GM19043 (cell line): ENCODE results near the gene ZNF23.

Source experiments
- ATAC-seq: cut with Tn5 transposase; IDR thresholded peaks from one replicate; pipeline ENCODE4 v1.9.1; 2021; ENCODE audit warnings: low read depth; ENCODE audit not compliant: unreplicated experiment

The ZNF23 gene

DNA sequence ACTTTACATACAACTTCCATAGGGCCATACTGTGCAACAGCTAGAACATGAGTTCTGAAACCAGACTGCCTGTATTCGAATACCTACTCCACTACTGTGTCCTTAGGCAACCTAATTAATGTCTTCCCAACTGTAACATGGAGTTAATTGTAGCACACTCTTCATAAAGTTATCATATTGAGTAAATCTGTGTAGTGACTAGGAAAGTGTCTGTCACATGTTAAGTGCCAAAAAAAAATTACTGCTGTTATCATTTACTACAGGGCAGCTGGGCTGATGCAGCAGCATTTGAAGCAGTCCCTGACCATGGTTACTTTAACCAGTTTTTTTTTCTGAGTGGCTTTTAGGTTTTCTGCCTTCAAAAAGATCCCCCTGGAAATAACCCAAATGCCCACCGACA lies 10.9 kb upstream of the ZNF23 start:
- ATAC-seq, result no peak

DNA sequence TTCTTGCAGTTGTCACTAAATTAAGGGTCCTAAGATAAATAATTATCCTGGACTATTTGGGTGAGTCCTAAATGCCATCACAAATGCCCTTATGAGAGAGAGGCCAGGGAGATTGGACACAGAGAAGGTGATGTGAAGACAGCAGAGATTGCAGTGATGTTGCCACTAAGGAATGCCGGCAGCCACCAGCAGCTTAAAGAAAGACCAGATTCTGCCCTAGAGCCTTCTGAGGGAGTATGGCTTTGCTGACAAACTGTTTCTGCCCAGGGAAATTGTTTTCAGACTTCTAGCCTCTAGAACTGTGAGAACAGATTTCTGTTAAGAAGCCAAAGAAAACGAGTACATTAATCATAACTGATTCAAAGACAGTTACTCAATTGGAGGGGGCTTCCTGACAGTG lies 10.0 kb upstream of the ZNF23 start:
- ATAC-seq, result no peak

DNA sequence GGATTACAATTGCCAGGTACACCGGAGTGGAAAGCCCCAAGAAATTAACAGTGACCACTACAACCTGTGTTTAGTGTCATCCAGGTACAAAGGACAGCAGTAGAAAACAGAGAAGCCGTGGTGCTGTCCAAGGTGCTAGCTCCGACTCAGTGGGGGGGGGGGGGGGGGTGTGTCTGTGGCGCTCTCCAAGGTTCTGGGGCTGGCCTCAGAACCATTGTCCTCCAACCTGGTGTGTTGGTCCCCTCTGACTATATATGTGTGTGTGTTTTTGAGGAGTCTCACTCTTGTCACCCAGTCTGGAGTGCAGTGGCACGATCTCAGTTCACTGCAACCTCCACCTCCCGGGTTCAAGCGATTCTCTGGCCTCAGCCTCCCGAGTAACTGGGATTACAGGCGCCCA lies 5.8 kb upstream of the ZNF23 start:
- ATAC-seq, result no peak

DNA sequence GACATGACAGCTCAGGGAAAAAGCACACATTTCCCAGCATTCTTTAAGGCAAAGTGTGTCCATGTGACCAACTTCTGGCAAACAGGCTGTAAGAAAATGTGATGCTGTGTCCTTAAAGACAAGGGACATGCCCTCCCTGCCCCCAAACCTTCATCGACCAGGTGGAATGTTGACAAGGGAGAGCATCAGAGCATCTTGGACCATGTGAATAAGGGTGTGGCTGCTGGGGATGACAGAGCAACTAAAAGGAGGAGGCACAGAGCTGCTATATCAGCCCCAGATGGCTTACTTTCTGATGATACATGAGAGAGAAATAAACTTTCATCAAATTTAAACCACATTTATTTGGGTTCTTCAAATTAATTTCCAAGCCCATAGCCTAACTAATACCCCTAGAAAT lies 2.2 kb upstream of the ZNF23 start:
- no peak for ATAC-seq

DNA sequence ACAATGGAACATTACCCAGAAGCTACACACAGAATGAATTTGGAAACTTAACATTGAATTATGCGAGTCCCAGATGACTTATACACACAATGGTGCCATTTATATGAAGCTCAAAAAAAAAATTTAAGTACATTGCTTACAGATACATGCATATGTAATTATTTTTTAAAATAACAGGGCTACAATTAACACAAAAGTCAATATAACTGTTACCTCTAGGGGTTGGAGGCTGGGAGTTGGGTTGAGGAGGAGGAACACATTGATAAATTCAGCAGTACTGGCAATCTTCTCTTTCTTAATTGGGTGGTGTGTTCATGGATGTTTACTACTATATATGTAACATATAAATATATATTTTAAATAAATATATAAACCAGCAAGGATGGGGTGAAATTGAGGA lies 1.1 kb downstream of the ZNF23 start:
- ATAC-seq, result no peak

DNA sequence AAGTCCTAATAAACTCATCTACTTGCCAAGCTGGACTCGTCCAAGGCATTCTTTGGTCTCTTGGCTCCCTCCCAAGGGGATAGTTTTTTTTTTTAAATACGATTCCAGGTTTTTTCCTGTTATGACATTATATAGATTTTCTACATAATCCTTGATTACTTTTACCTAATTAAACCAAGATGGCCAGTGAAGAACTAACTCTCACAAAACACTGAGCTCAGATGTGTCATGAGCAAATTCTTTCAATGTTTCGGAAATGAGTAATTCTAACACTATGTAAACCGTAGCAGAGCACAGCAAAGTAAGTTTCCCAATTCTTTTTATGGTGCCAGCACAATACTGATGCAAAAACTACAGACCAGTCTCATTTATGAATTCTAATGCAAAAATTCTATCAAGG lies 1.8 kb downstream of the ZNF23 start:
- ATAC-seq, result no peak

DNA sequence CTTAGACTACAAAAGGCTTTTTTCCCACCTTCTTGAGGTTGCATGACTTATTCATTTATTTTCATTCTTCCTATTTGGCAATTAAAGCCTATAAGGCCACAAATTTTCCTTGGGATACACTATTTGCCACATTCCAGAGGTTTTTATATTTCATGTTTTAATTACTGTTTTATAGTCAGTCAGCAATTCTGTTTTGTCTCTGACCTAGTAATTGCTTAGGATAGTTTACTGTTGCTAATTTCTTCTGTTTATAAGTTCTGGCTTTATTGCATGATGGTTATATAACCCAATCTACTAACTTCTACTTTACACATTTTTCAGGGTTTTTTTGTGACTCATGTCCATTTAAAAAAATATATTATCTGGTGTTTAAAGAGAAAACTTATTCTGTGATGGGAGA lies 2.5 kb downstream of the ZNF23 start:
- no peak for ATAC-seq

DNA sequence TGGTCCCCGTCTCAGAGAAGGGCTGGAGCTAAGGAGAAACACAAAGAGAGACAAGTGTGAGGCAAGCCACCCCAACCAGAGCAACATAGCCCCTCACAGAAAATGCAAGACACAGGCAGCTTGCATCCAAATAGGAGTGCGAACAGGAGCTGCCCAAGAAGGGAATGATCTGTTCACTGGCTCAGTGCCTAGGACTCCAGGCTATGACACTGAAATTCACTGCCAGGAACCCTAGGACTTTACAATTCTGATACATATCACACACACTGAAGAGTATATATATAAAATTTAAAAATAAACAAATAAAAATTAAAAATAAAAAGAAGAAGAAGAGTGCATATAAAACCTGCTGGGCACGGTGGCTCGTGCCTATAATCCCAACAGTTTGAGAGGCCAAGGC lies 5.2 kb downstream of the ZNF23 start:
- ATAC-seq, result no peak

DNA sequence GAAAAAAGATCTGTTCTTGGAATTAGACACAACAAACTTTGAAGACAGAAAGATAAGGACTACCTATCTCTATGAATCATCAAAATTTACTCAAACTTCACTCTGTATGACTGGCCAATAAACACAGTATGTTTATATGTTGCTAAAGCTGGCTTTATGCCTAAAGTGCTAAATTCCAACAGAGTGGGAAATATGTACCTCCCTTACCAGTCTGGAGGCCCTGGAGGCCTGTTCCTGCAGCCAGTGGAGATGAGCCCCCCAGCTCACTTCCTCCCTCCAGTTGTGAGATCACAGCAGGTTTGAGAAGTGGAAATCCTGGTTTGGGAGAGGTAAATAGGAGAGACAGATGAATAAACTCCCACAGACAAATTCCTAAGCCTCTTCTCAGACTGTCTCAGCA lies 9.0 kb downstream of the ZNF23 start:
- ATAC-seq, result no peak

DNA sequence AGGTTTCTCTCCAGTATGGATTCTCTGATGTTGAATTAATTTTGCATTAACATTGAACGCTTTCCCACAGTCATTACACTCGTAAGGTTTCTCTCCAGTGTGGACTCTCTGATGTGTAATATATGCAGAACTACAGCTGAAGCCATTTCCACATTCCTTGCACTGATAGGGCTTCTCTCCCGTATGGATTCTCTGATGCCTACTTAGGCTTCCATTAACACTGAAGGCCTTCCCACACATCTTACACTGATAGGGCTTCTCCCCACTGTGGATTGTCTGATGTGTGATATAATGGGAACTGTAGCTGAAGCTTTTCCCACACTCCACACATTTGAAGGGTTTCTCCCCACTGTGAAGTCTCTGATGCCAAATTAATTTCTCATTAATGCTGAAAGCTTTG lies 13.0 kb downstream of the ZNF23 start:
- ATAC-seq, result no peak

DNA sequence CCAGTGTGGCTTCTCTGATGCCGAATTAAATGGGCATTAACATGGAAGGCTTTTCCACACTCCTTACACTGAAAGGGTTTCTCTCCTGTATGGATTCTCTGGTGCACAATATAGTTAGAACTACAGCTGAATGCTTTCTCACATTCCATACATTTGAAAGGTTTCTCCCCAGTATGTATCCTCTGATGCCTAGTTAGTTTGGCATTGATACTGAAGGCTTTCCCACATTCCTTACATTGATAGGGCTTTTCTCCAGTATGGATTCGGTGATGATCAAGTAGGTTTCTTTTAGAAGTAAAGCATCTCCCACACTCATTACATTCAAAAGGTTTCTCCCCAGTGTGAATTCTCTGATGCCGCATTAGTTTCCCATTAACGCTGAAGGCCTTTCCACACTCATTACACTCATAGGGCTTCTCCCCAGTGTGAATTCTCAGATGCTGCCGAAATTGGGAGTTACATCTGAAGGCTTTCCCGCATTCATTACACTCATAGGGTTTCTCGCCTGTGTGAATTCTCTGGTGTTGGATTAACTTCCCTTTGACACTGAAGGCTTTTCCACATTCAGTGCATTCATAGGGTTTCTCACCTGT lies 13.7 kb downstream of the ZNF23 start:
- ATAC-seq, result no peak

DNA sequence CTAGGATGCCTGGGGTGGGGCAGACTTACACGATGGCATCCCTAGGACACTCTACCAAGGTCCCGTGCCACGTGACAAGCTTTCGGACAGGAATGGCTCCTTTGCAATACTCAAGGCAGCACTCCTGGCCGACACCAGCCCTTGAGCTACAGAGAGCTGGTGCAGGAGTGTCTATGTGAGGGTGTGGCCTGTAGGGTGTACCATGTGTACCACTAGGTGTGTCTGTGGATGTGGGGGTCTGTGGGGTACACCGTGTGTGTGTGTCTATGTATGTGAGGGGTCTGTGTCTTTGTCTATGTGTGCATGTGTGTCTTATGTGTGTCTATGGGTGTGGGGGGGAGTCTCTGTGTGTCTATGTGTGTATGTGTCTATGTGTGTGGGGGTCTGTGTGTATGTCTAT lies 18.3 kb downstream of the ZNF23 start:
- ATAC-seq, result no peak

DNA sequence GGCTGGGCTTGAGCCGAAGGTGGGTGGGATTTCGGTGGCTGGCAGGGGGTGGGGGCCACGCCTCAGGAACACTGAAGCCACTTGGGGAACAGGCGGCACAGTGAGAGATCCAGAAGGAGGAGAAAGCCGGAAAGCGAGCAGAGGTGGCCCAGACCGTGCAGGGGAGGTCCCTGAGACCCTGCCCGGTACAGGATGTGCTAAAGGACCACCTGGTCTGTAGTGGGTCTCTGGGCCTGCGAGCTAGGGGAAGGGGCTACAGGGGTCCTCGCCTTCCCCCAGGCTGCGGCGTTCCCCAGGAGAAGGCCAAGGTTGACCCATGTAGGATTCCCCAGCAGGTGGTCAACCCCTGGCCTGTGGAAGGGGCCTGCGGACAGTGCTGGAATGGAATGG lies 20.0 kb downstream of the ZNF23 start, which contains the start of gene TLE7:
TLE7 (minus strand) TSS at position 4 of the 390 bp plus-strand sequence. CDS start 8,730 bp downstream, outside the sequence.
- ATAC-seq, result no peak

DNA sequence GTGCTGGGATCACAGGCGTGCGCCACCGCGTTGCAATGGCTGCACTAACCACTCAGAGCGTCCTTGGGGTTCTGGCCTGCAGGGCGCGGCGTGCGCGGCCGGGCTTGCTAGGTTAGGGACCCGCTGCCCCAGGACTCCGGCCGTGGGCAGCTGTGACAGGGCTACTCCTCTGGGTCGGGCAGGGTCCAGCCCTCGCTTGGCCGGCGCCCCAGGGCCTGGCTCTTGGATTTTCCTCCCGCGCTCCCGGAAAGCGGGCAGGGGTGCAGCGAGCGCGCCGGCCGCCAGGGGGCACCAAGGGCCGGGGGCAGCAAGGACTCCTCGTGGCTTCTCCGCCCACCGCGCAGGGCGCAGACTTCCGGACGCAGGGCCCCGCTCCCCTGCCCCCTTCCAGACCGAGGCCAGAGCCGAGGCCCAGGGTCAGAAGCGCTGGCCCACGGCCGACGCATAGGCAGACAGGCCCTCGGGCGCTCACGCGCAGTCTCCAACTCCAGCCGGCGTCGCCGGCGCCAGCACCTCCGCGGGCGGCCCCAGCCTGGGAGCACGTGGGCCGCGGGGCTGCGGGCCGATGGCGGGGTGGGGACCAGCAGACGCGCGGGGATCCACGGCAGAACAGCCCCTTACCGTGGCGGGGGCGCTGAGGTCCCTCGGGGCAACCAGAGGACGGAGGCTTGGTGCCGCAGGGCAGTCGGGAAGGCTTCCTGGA lies 20.5 kb downstream of the ZNF23 start:
- ATAC-seq, result no peak

DNA sequence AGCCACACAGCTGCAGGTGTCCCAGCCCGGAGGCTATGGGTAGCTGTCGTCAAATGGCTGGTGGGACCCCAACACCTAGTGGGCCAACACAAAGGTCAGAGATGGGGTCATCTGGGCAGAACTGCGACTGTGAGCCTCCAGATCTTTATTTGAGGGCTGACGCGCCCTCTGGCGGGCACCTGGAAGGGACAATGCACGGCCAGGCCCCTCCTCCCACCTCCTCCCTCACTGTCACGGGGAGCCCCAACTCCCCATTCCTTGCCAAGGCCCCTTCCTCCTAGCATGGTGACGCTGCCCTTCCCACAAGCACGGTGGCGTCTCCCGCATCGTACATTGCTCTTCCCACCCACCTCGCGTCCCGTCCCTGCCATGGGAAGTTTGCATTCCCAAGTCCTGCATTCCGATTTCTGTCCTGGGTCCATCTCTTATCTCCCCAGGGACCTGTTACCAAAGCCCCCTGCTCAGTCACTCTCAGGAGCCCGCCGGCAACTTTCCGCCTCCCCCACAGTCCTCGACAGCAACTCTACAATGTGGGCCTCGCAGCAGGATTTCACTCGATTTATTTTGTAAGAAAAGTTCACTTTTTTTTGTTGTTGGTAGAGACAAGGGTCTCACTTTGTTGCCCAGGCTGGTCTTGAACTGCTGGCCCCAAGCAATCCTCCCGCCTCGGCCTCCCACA lies 21.2 kb downstream of the ZNF23 start:
- no peak for ATAC-seq

DNA sequence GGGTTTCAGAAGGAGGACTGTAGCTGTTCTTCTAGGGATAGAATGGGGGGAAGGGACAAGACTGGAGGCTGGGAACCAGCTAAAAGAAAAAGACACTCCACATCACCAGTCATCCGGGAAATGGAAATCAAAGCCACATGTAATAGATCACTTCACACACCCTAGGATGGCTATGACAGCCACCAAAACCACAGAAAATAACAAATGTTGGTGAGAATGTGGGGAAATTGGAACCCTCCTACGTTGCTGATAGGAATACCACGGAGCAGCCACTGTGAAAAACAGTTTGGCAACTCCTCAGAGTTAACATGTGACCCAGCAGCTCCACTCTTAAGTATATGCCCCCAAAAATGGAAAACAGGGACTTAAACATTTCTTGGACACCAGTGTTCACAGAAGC lies 22.5 kb downstream of the ZNF23 start:
- ATAC-seq, result no peak

DNA sequence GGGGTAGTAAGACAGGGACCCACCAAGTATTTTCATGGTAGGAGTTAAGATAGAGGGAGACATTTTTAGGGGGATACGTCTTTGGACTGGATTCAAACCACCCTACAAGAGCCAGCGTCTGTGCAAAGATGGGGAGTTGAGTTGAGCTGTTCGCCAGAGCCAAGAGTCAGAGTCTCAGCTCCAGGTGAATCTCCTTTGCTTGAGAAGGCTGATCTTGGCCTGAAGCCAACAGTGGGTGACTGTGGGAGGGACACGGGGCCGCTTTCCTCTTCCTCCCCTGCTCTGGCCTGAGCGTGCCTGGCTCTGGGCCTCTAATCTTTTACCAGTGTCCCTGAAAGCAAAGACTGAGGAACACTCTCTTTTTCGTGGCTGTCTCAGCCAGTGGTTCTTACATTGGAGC lies 25.6 kb downstream of the ZNF23 start:
- ATAC-seq, result no peak

DNA sequence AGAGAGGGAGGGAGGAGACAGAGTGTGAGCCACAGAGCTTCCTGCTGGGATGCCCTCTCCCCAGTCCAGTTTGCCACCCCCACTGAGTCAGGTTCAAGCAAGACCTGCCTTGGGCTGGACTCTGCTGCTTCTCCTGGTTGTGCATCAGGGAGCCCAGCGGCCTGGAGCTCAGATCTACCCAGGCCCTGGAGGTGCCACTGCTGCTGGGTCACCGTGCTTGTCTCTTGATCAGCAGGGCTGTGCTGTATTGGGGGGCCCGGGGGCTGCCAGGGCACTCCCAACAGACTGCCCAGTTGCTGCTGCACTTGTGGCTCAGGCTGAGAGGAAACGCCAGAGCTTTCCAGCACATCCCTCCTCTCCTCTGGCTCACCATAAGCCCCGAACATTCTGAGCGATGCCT lies 29.1 kb downstream of the ZNF23 start:
- no peak for ATAC-seq

DNA sequence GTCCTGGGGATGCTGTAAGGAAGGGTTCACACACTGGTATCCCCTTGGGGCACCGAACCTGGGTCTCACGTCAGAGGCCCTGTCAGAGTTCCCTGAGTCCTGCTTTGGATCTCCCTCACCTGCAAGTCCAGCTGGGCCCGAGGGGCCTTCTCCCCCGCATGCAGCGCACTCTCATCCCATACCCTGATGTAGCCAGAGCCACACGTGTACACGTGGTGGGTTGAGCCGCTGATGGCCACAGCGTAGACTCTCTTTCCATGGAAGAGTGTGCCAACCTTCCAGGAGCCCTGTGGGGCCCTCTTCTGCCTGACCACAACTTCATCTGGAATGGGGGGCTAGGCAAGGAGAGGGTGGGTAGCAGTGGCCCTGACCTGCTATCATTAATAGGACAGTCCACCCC lies 30.1 kb downstream of the ZNF23 start:
- no peak for ATAC-seq

DNA sequence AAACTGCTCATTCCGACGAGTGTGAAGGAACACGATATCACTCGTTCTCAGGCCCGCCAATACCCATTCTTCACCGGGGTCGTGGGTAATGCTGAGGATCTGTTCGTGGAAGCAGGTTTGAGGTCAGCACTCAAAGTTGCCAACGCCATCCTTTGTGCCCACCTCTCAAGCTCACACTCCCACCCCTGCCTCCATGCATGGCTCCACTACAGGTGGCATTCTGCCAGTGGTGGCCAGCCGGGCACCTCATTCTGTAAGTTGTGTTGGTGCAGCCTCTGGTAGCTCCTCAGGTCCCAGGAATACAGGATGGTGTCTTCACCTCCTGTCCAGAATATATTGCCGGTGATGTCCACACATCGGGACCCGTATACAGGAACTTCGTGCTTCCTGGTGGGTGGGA lies 30.9 kb downstream of the ZNF23 start:
- no peak for ATAC-seq

DNA sequence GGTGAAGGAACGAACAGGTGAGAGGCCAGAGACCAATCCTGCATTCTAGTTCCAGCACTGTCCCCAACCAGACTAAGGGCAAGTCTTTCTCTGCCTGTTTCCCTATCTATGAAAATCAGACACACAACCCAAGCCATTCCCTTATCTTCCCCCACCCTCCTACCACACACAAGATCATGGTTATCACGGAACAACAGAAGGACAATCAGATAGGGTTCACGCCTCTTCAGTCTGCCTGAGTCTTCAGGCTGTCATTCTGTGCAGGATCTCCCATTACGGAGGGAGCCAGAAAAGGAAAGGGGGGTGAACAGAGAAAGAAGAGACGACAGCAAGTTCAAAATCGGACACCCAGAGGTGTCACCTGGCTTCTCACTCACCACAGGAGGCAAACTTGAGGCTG lies 31.3 kb downstream of the ZNF23 start:
- no peak for ATAC-seq

DNA sequence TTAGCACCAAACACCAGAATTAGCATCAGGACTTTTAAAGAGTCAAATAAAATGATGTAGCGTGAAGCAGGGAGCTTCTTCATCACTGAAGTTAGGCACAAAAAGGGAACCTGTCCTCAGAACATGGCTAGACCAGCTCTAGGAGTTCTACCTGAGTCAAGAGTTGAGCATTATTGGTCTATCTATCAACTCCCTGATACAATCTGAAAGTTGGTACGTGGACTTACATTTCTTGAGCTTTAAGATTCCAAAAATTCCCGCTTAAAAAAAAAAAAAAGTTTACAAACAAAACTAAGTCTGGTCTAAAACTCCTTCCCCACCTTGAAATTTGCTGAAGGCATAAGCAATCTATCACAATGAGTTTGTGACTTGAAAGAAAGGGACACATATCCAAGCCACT lies 32.5 kb downstream of the ZNF23 start:
- ATAC-seq, result no peak
